IMR-90 (cell line): ENCODE measurements around the gene CETP. TPM values are rescaled to one million over a fixed set of nuclear protein-coding genes. Genes with fewer than 3 reads are reported as not detected.
A peak's percentile ranks its signal among the peaks of the same experiment; 100 is the strongest.

ENCODE experiments used
- ATAC-seq: fragments of 200-7000 bp; cut with Tn5 transposase; 2 replicates; pipeline ENCODE4 v1.9.1; 2020; ENCODE audit warnings: low read depth, mild to moderate bottlenecking, moderate library complexity
- BruUV-seq: library from RNA; stranded (reverse); fragments of 400-500 nt; replicated peaks from 2 replicates; lab custom pipeline; 2021; lab: Mats Ljungman, UMichigan
- CTCF ChIA-PET: fragments of 300-600 bp; formaldehyde crosslinking; extraction: SDS; loops from one replicate; lab custom pipeline; 2021; ENCODE audit warnings: antibody characterized with exemption; lab: Yijun Ruan, JAX
- POLR2A ChIA-PET: fragments of 300-600 bp; sonication (Branson Sonifier 250); formaldehyde crosslinking; loops from one replicate; lab custom pipeline; 2022; ENCODE audit warnings: antibody characterized with exemption; ENCODE audit not compliant: unreplicated experiment; lab: Charles Lee
- DNase-seq: peaks from one replicate; pipeline ENCODE4 v3.0.0; 2013
- H2AFZ ChIP-seq: replicated peaks from 2 replicates; pipeline ENCODE3; 2013; ENCODE audit warnings: low read length, mild to moderate bottlenecking; ENCODE audit not compliant: poor library complexity
- H2AK5ac ChIP-seq: 2 replicates; pipeline ENCODE4 v1.6.1; 2013; ENCODE audit warnings: low read depth, low read length, inconsistent platforms
- H2AK9ac ChIP-seq: replicated peaks from 2 replicates; pipeline ENCODE3; 2013; ENCODE audit warnings: mild to moderate bottlenecking, low read depth, low read length, moderate library complexity; ENCODE audit not compliant: poor library complexity
- H2BK120ac ChIP-seq: 2 replicates; pipeline ENCODE4 v1.6.1; 2013; ENCODE audit warnings: low read depth, low read length, inconsistent platforms
- H2BK15ac ChIP-seq: 3 replicates; pipeline ENCODE4 v1.6.1; 2013; ENCODE audit warnings: low read depth, low read length, inconsistent platforms
- H2BK20ac ChIP-seq: 2 replicates; pipeline ENCODE4 v1.6.1; 2013; ENCODE audit warnings: low read depth, mild to moderate bottlenecking, inconsistent platforms, low read length, moderate library complexity
- H2BK5ac ChIP-seq: 2 replicates; pipeline ENCODE4 v1.6.1; 2013; ENCODE audit warnings: mild to moderate bottlenecking, low read depth, low read length, inconsistent platforms; ENCODE audit not compliant: poor library complexity, severe bottlenecking
- H3K14ac ChIP-seq: replicated peaks from 2 replicates; pipeline ENCODE4 v1.6.1; 2013; ENCODE audit warnings: low read depth, low read length, inconsistent platforms
- H3K18ac ChIP-seq: 2 replicates; pipeline ENCODE4 v1.6.1; 2013; ENCODE audit warnings: low read depth, low read length, control low read depth
- H3K23ac ChIP-seq: 2 replicates; pipeline ENCODE4 v1.6.1; 2013; ENCODE audit warnings: low read depth, low read length, inconsistent platforms
- H3K27ac ChIP-seq: 2 replicates; pipeline ENCODE4 v1.5.1; 2013; ENCODE audit warnings: mild to moderate bottlenecking, control low read depth, low read length; ENCODE audit not compliant: insufficient read depth
- H3K27me3 ChIP-seq: 2 replicates; pipeline ENCODE4 v1.6.1; 2013; ENCODE audit warnings: low read length; ENCODE audit not compliant: control insufficient read depth, insufficient read depth
- H3K36me3 ChIP-seq: 2 replicates; pipeline ENCODE4 v1.6.1; 2013; ENCODE audit warnings: low read length, mixed read lengths; ENCODE audit not compliant: control insufficient read depth, insufficient read depth
- H3K4ac ChIP-seq: 2 replicates; pipeline ENCODE4 v1.6.1; 2013; ENCODE audit warnings: low read depth, low read length, inconsistent platforms
- H3K4me1 ChIP-seq: 2 replicates; pipeline ENCODE4 v1.6.1; 2013; ENCODE audit warnings: low read length, mixed read lengths; ENCODE audit not compliant: control insufficient read depth, insufficient read depth
- H3K4me2 ChIP-seq: 2 replicates; pipeline ENCODE4 v1.6.1; 2013; ENCODE audit warnings: low read depth, mild to moderate bottlenecking, control low read depth, low read length, moderate library complexity
- H3K4me3 ChIP-seq: 2 replicates; pipeline ENCODE4 v1.5.1; 2013; ENCODE audit warnings: low read depth, mild to moderate bottlenecking, control low read depth, low read length, moderate library complexity; ENCODE audit not compliant: insufficient read depth
- H3K56ac ChIP-seq: 2 replicates; pipeline ENCODE4 v1.6.1; 2013; ENCODE audit warnings: low read length, inconsistent platforms; ENCODE audit not compliant: insufficient read depth; ENCODE audit errors: extremely low read depth
- H3K79me1 ChIP-seq, 2 experiments: 2 replicates each; pipeline ENCODE4 v1.6.1; 2013; ENCODE audit warnings: low read length in 2 of 2, inconsistent platforms in 1 of 2, low read depth in 1 of 2
- H3K9ac ChIP-seq: 2 replicates; pipeline ENCODE4 v1.6.1; 2013; ENCODE audit warnings: low read depth, low read length, control low read depth
- H3K9me1 ChIP-seq: 2 replicates; pipeline ENCODE4 v1.6.1; 2013; ENCODE audit warnings: low read length, inconsistent platforms; ENCODE audit not compliant: insufficient read depth
- H3K9me3 ChIP-seq: 2 replicates; pipeline ENCODE4 v1.6.1; 2013; ENCODE audit warnings: low read length; ENCODE audit not compliant: control insufficient read depth, insufficient read depth
- H4K20me1 ChIP-seq: 2 replicates; pipeline ENCODE4 v1.6.1; 2013; ENCODE audit warnings: low read length, inconsistent platforms; ENCODE audit not compliant: insufficient read depth
- H4K5ac ChIP-seq: 2 replicates; pipeline ENCODE4 v1.6.1; 2013; ENCODE audit warnings: mild to moderate bottlenecking, low read depth, low read length, control low read depth
- H4K8ac ChIP-seq, 2 experiments: 2 replicates each; pipeline ENCODE4 v1.6.1; 2013; ENCODE audit warnings: low read depth in 2 of 2, low read length in 2 of 2, control low read depth in 1 of 2, inconsistent platforms in 1 of 2
- H4K91ac ChIP-seq: 2 replicates; pipeline ENCODE4 v1.6.1; 2013; ENCODE audit warnings: low read depth, low read length, inconsistent platforms; ENCODE audit not compliant: insufficient read depth
- BHLHE40 ChIP-seq: fragments of 150-350 bp; IDR thresholded peaks from 2 replicates; pipeline ENCODE4 v1.6.1; 2016; ENCODE audit warnings: mild to moderate bottlenecking, low read depth, low read length
- CEBPB ChIP-seq: IDR thresholded peaks from 2 replicates; pipeline ENCODE4 v1.6.1; 2012; ENCODE audit warnings: low read depth, low read length, improper control_type of control experiment
- CHD1 ChIP-seq: IDR thresholded peaks from 2 replicates; pipeline ENCODE4 v1.6.1; 2012; ENCODE audit warnings: low read depth, low read length, improper control_type of control experiment
- CTCF ChIP-seq: conservative IDR thresholded peaks from 2 replicates; pipeline ENCODE4 v1.5.1; 2012; ENCODE audit warnings: mild to moderate bottlenecking, low read depth, low read length, improper control_type of control experiment
- FOS ChIP-seq: fragments of 150-350 bp; IDR thresholded peaks from 2 replicates; pipeline ENCODE4 v1.6.1; 2016; ENCODE audit warnings: low read depth, low read length
- MAFK ChIP-seq: IDR thresholded peaks from 2 replicates; pipeline ENCODE4 v1.6.1; 2012; ENCODE audit warnings: low read depth, low read length, improper control_type of control experiment
- MAZ ChIP-seq: IDR thresholded peaks from 2 replicates; pipeline ENCODE4 v1.6.1; 2012; ENCODE audit warnings: low read depth, mild to moderate bottlenecking, low read length, improper control_type of control experiment, moderate library complexity, borderline replicate concordance
- MXI1 ChIP-seq: IDR thresholded peaks from 2 replicates; pipeline ENCODE4 v1.6.1; 2012; ENCODE audit warnings: low read depth, mild to moderate bottlenecking, low read length, moderate library complexity, borderline replicate concordance
- NFE2L2 ChIP-seq: fragments of 150-350 bp; IDR thresholded peaks from 2 replicates; pipeline ENCODE4 v1.6.1; 2016; ENCODE audit warnings: low read depth, mild to moderate bottlenecking, low read length
- POLR2A ChIP-seq: IDR thresholded peaks from 2 replicates; pipeline ENCODE4 v1.6.1; 2012; ENCODE audit warnings: mild to moderate bottlenecking, low read depth, low read length
- RAD21 ChIP-seq: IDR thresholded peaks from 2 replicates; pipeline ENCODE4 v1.6.1; 2012; ENCODE audit warnings: low read length, improper control_type of control experiment
- RCOR1 ChIP-seq: IDR thresholded peaks from 2 replicates; pipeline ENCODE4 v1.6.1; 2012; ENCODE audit warnings: mild to moderate bottlenecking, low read length, improper control_type of control experiment; ENCODE audit not compliant: insufficient replicate concordance
- RFX5 ChIP-seq: IDR thresholded peaks from 2 replicates; pipeline ENCODE4 v1.8.0; 2012; ENCODE audit warnings: low read depth, mild to moderate bottlenecking, low read length, moderate library complexity
- SMC3 ChIP-seq: fragments of 150-350 bp; IDR thresholded peaks from 2 replicates; pipeline ENCODE4 v1.6.1; 2016; ENCODE audit warnings: low read depth, mild to moderate bottlenecking, antibody characterized with exemption, low read length, moderate library complexity
- USF2 ChIP-seq: fragments of 150-350 bp; IDR thresholded peaks from 2 replicates; pipeline ENCODE4 v1.6.1; 2017; ENCODE audit warnings: mild to moderate bottlenecking, antibody characterized with exemption, low read length, low read depth
- WGBS, 2 experiments: methylation state at CpG; one replicate each; pipeline versions ENCODE4 v1.1.5 to v1.1.7; 2013; ENCODE audit warnings: missing lambda C conversion rate in 2 of 2; ENCODE audit not compliant: insufficient read length in 1 of 2; ENCODE audit errors: extremely low coverage in 2 of 2; 5-methylcytosine and 5-hydroxymethylcytosine counted together
- dilution Hi-C: fragments of 300-500 bp; cut with HindIII; formaldehyde crosslinking; loops from one replicate; pipeline ENCODE4 v1.14.3; 2018; ENCODE audit warnings: low sequenced_read_pairs; ENCODE audit not compliant: unreplicated experiment
- in situ Hi-C: fragments of 300-500 bp; cut with MboI; formaldehyde crosslinking; loops from 3 replicates; pipeline ENCODE4 v1.14.3; 2019; ENCODE audit warnings: low sequenced_read_pairs, inconsistent platforms, mixed read lengths
- intact Hi-C: fragments of 100-400 bp; cut with micrococcal nuclease; formaldehyde crosslinking; loops from 2 replicates; pipeline ENCODE4 v1.10.0; 2022
- polyA plus RNA-seq, 3 experiments: library from polyadenylated mRNA; depleted of rRNA; stranded (reverse); fragments of >200 nt; gene quantifications; 2 replicates each; pipeline ENCODE4 v1.2.3, GENCODE V29; 2012; ENCODE audit warnings: low replicate concordance in 1 of 3
- total RNA-seq: library from RNA; depleted of rRNA; stranded (reverse); fragments of >200 nt; gene quantifications from 2 replicates; pipeline ENCODE4 v1.2.3, GENCODE V29; 2012
- TF ChIP-seq, protein P1 (sequence below): fragments of 150-350 bp; IDR thresholded peaks from 2 replicates; pipeline ENCODE4 v1.6.1; 2016; ENCODE audit warnings: low read depth, mild to moderate bottlenecking, low read length, moderate library complexity, borderline replicate concordance

CETP gene
- total and polyA plus RNA-seq, 2 of the 4 experiments (the other 2 are of a cell fraction): not detected

DNA sequence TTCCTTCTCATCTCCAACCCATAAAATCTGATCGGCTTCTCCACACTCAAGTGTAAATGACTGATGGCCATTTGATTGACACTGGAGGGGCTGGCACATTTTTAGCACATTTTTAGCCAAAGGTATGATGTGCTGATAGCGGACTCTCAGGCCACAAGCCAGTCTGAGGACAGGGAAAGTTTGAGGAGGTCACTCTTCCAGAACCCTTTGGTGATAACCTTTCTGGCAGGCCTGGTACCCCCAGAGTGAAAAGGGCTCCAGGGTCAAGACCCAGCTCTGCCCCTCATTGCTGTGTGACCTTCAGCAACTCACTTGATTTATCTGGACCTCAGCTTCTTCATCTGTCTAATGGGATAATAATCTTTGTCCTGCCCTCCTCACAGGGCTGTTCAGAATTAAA, 25.9 kb downstream of the CETP start:
- Histone ChIP-seq H2BK15ac (0 out of 3 replicates have a peak overlapping the region, but pooled peaks have one; percentile 23), H3K4me1 (peaks cover 26% of the 10 kb centered on the region), H3K9ac (no peak overlapping the region), H3K27me3 (no peaks in the 10 kb centered on the region), H4K20me1 (no peaks in the 10 kb centered on the region), H4K8ac (no peak overlapping the region), H3K14ac (no peak overlapping the region), H3K18ac (no peak overlapping the region), H3K9me1 (peaks cover 26% of the 10 kb centered on the region), H4K91ac (no peak overlapping the region; the same call in 1 of the 2 replicates), H2BK120ac (peak overlapping the region; percentile 97; the same call in 1 of the 2 replicates), H3K4me2 (no peak overlapping the region), H3K9me3 (no peaks in the 10 kb centered on the region), H3K4ac (peak overlapping the region; percentile 52; the same call in 1 of the 2 replicates), H3K79me1 (peaks cover 18 to 60% of the 10 kb centered on the region in 2 experiments), H2BK20ac (peak overlapping the region; percentile 72; the same call in 1 of the 2 replicates), H3K36me3 (no peaks in the 10 kb centered on the region; the same call in 1 of the 2 replicates), H3K27ac (no peak overlapping the region), H2AK5ac (peak overlapping the region; percentile 94; the same call in 1 of the 2 replicates), H3K4me3 (no peak overlapping the region), H3K23ac (peak overlapping the region; percentile 53), H2AK9ac (no peak overlapping the region), H3K56ac (no peak overlapping the region), H2BK5ac (no peak overlapping the region), H4K5ac (no peak overlapping the region), H2AFZ (no peak overlapping the region)
- intact Hi-C loops: loop anchor here (2.0 kb wide), 1 partner anchor 57 kb away; no protein-coding TSS in a partner anchor
- CTCF ChIA-PET: interaction anchor here (0.7 kb wide), 1 partner anchor 20 kb away, joined by 4 read pairs; no protein-coding TSS in a partner anchor
- no peak for DNase-seq
- no peak for TF ChIP-seq RFX5
- TF ChIP-seq FOS: no peak
- no peak for TF ChIP-seq NFE2L2
- TF ChIP-seq MXI1: no peak
- TF ChIP-seq CTCF: no peak
- TF ChIP-seq USF2: no peak
- TF ChIP-seq POLR2A: no peak
- TF ChIP-seq CHD1: no peak
- no peak for TF ChIP-seq CEBPB
- TF ChIP-seq MAFK: no peak
- no peak for TF ChIP-seq SMC3
- TF ChIP-seq, protein P1, sequence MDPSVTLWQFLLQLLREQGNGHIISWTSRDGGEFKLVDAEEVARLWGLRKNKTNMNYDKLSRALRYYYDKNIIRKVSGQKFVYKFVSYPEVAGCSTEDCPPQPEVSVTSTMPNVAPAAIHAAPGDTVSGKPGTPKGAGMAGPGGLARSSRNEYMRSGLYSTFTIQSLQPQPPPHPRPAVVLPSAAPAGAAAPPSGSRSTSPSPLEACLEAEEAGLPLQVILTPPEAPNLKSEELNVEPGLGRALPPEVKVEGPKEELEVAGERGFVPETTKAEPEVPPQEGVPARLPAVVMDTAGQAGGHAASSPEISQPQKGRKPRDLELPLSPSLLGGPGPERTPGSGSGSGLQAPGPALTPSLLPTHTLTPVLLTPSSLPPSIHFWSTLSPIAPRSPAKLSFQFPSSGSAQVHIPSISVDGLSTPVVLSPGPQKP: no peak
- no peak for TF ChIP-seq BHLHE40
- no peak for TF ChIP-seq MAZ
- no peak for TF ChIP-seq RAD21
- no peak for TF ChIP-seq RCOR1
- in situ Hi-C loops: no loop called here
- no CpG with 5 or more reads among the region's 2 CpGs for WGBS, 2 experiments
- ATAC-seq: no peak
- POLR2A ChIA-PET: no interaction called here
- dilution Hi-C loops: no loop called here
- no TSS peak for BruUV-seq
